Lung (tissue), 12 donors: Measurements from ENCODE around the gene DTX4. TPM values are rescaled to one million over a fixed set of nuclear protein-coding genes. Genes with fewer than 3 reads are reported as not detected.
A peak's percentile ranks its signal among the peaks of the same experiment; 100 is the strongest.

ENCODE experiments used
- ATAC-seq: fragments of 200-7000 bp; cut with Tn5 transposase; one replicate; pipeline ENCODE4 v1.9.1; 2020; ENCODE audit warnings: moderate number of reproducible peaks; ENCODE audit not compliant: insufficient read depth, low FRiP score
- DNase-seq, 3 donors: peaks; one replicate each; pipeline ENCODE4 v3.0.0-alpha.2; 2013 to 2017
- H3K27ac ChIP-seq, 2 donors: one replicate each; pipeline ENCODE4 v1.5.1; 2013; ENCODE audit warnings: mild to moderate bottlenecking in 2 of 2, moderate library complexity in 2 of 2, control low read depth in 1 of 2, inconsistent platforms in 1 of 2, low read depth in 1 of 2, low read length in 1 of 2
- H3K27me3 ChIP-seq, 3 donors: one replicate each; pipeline ENCODE4 v1.5.1; 2013; ENCODE audit warnings: low read length in 2 of 3; ENCODE audit not compliant: control insufficient read depth in 3 of 3, insufficient read depth in 3 of 3
- H3K36me3 ChIP-seq, 4 donors: one replicate each; pipeline ENCODE4 v1.5.1; 2013; ENCODE audit warnings: low read length in 4 of 4, mild to moderate bottlenecking in 1 of 4, moderate library complexity in 1 of 4; ENCODE audit not compliant: control insufficient read depth in 4 of 4, insufficient read depth in 4 of 4
- H3K4me1 ChIP-seq, 5 donors: one replicate each; pipeline ENCODE4 v1.5.1; 2013; ENCODE audit warnings: low read length in 5 of 5, mild to moderate bottlenecking in 2 of 5, moderate library complexity in 1 of 5; ENCODE audit not compliant: control insufficient read depth in 5 of 5, insufficient read depth in 5 of 5
- H3K4me3 ChIP-seq: one replicate; pipeline ENCODE4 v1.5.1; 2013; ENCODE audit warnings: mild to moderate bottlenecking, control low read depth, moderate library complexity
- H3K9ac ChIP-seq, 2 donors: one replicate each; pipeline ENCODE4 v1.5.1; 2013; ENCODE audit warnings: low read length in 2 of 2, control low read depth in 1 of 2; ENCODE audit not compliant: insufficient read depth in 1 of 2
- H3K9me3 ChIP-seq, 4 donors: one replicate each; pipeline ENCODE4 v1.5.1; 2013; ENCODE audit warnings: low read length in 3 of 4, mild to moderate bottlenecking in 1 of 4, moderate library complexity in 1 of 4; ENCODE audit not compliant: control insufficient read depth in 4 of 4, insufficient read depth in 3 of 4
- CTCF ChIP-seq: IDR thresholded peaks from 2 replicates; pipeline ENCODE4 v1.5.1; 2012; ENCODE audit warnings: mild to moderate bottlenecking; ENCODE audit errors: control extremely low read depth, extremely low read depth
- WGBS, 2 donors: extraction: QIAGEN DNeasy Blood & Tissue Kit; methylation state at CpG; one replicate each; pipeline ENCODE4 v1.1.7; 2013; 5-methylcytosine and 5-hydroxymethylcytosine counted together
- polyA plus RNA-seq, 2 donors: library from polyadenylated mRNA; stranded (reverse); fragments of 200-250 nt; gene quantifications; one replicate each; pipeline ENCODE4 v1.2.1, GENCODE V29; 2013
- total RNA-seq, 2 donors: library from RNA; depleted of rRNA in 1 of 2; stranded (reverse); fragments of >200 nt in 1 of 2; gene quantifications; one replicate each; pipeline ENCODE4 v1.2.1, GENCODE V29; 2014 to 2021
- donor health status: control.
- donor health status: control.
- donor health status: Bipolar disorder and iron deficiency.
- donor health status: healthy.
- donor health status: DM: yes; HTN: yes; CAD: no.

The DTX4 gene
- total and polyA plus RNA-seq, 4 donors: 14.7 to 51.6 (median 34.8) TPM

GRCh38 chr11:59144579-59145345 is 27.2 kb upstream of the DTX4 start:
- DNase-seq: peak; percentile 89 to 94 (median 93)
- H3K27me3 ChIP-seq: no peaks in the 10 kb centered on the region
- peak overlapping the region in 1 of 2 donors; percentile 93 for H3K9ac ChIP-seq
- H3K9me3 ChIP-seq: no peaks in the 10 kb centered on the region
- H3K4me3 ChIP-seq: peak overlapping the region; percentile 56
- H3K36me3 ChIP-seq: peaks cover 0 to 13% (median 0%) of the 10 kb centered on the region in 4 donors
- H3K4me1 ChIP-seq: peaks cover 0 to 43% (median 9%) of the 10 kb centered on the region in 5 donors
- peak; percentile 60 for ATAC-seq
- peak overlapping the region; percentile 66 to 85 for H3K27ac ChIP-seq
- TF ChIP-seq CTCF: no peak
- WGBS, 2 donors: 1% methylated on average over 39 of the region's 39 CpGs

- ATAC-seq: no peak
- Histone ChIP-seq H3K9me3 (no peaks in the 10 kb centered on the region), H3K9ac (peak overlapping the region in 1 of 2 donors; percentile 57), H3K27ac (no peak overlapping the region), H3K27me3 (no peaks in the 10 kb centered on the region), H3K4me1 (peaks cover 0 to 43% (median 9%) of the 10 kb centered on the region in 5 donors), H3K4me3 (no peak overlapping the region), H3K36me3 (peaks cover 0 to 13% (median 0%) of the 10 kb centered on the region in 4 donors)
- no peak for TF ChIP-seq CTCF
- WGBS, 2 donors: 18 to 38% methylated on average over 4 of the region's 4 CpGs
- DNase-seq: peak in 2 of 3 donors; percentile 62 to 74
Observed at GRCh38 chr11:59145534-59145933, 26.4 kb upstream of the DTX4 start.

GRCh38 chr11:59151761-59152160 is 20.2 kb upstream of the DTX4 start:
- no peak overlapping the region for H3K4me3 ChIP-seq
- DNase-seq (no peak), ATAC-seq (no peak)
- TF ChIP-seq CTCF: no peak
- no peak overlapping the region for H3K27ac ChIP-seq
- H3K9me3 ChIP-seq: no peaks in the 10 kb centered on the region
- peaks cover 0 to 29% (median 11%) of the 10 kb centered on the region in 4 donors for H3K36me3 ChIP-seq
- H3K9ac ChIP-seq: no peak overlapping the region
- 93 to 97% methylated on average over 1 of the region's 1 CpG for WGBS, 2 donors
- peaks cover 0 to 5% (median 0%) of the 10 kb centered on the region in 5 donors for H3K4me1 ChIP-seq
- H3K27me3 ChIP-seq: no peaks in the 10 kb centered on the region
